Activated effector memory CD4-positive, alpha-beta T cell treated with Interleukin-2 at 50 U/mL for 16 hours (primary cell): ENCODE results near the gene CGB2.
"Not testable (repeated sequence)": the region's sequence is repeated elsewhere in the genome, so short reads cannot be mapped to it uniquely, and the experiment has no call there.

ENCODE experiments used
- DNase-seq: peaks from one replicate; pipeline ENCODE4 v3.0.0-alpha.2; 2020

Gene CGB2

DNA sequence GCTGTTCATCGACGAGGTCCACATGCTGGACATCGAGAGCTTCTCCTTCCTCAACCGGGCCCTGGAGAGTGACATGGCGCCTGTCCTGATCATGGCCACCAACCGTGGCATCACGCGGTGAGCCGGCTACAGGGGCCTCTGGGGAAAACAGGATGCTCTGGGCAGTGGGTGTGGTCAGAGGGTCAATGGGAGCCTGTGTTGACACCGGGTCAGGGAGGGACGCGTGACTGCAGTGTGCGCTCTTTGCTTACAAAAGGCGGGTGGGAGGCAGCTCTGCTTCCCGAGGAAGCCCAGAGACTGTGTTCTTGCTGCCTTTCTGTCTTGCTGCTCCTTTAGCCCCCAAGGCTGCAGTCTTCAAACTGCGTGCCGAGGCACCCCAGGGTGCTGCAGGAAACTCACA lies 20.5 kb upstream of the CGB2 start:
- no peak for DNase-seq

- DNase-seq = no peak
Observed at GRCh38 chr19:49014123-49014869, 17.4 kb upstream of the CGB2 start.

DNA sequence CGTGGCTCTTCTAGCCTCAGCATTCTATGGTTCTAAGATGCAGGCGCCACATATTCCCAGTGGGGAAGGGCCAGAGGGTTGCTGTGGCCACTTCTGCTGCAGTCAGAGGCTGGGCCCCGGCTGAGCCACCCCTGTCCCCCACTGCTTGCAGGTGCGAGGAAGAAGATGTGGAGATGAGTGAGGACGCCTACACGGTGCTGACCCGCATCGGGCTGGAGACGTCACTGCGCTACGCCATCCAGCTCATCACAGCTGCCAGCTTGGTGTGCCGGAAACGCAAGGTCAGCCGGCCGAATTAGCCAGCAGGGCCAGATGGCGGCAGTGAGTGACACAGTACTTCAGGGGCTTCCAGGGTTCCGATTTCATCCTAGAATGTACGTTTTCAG lies 16.8 kb upstream of the CGB2 start:
- DNase-seq = no peak

DNA sequence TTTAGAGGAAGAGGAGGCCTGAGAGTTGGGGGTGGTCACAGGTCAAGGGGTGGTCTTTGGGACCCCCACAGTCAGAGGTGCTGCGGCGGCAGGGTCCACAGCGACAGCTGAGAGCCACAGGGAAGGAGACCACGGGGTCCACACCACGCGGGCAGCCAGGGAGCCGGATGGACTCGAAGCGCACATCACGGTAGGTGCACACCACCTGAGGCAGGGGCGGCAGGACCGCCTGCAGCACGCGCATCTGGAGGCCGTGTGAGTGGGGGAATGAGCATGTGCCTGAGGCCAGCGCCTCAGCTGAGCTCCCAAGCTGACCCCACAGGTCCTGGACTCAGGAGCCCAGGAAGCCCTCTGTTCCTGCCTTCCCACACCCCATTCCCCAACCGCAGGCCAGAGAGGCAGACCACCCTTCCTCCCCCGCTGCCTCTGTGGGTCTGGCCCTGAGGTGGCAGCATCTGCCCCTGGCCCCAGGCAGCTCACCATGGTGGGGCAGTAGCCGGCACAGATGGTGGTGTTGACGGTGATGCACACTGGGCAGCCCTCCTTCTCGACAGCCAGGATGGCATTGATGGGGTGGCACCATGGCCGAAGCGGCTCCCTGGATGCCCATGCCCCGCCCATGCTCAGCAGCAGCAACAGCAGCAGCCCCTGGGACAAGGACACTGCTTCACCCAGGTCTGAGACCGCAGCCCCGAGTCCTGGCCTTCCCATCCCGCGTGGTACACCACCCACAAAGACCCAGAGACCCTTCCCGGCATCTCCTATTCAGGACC lies 15.4 kb upstream of the CGB2 start:
- no peak for DNase-seq

GRCh38 chr19:49017041-49017665 lies 14.5 kb upstream of the CGB2 start, which contains the start of gene LHB:
Gene LHB (minus strand): TSS chr19:49017091. CDS start chr19:49017081, 10 bp downstream.
- DNase-seq = no peak

DNA sequence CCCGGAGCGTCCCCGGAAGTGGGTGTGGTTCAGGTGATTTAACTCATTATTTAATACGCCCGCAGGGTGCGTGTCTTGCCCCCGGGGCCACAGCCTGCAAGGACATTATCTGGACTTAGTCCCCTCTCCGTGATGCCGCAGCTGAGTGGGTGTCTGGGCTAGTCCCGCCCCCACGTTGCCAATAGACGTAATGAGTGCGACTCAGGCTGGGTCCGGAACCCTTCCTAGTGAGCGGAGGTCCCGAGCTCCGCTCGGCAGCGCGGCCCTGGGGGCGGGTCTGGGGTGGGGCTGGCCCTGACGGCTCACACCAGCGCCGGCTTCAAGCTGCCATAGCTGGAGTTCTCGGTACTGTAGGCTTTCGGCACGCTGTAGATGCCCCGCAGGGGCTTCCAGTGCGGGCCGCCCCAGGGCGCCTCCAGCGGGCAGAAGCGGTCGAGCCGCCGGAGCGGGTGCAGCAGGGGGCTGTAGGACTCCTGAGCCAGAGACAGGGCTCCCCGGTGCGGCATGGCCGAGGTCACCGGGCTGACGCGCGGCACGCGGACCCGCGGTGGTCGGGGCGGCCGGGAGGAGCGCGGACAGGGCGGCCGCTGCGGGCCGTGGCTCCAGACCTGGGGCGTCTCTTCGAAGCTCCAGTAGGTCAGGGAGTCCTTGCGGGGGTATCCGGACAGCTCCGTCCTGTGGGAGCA lies 13.9 kb upstream of the CGB2 start:
- peak; percentile 57 for DNase-seq

GRCh38 chr19:49018388-49019241 lies 13.1 kb upstream of the CGB2 start:
- DNase-seq = not testable (repeated sequence)

GRCh38 chr19:49019242-49019932 lies 12.3 kb upstream of the CGB2 start:
- peak; percentile 46 for DNase-seq

- DNase-seq = no peak
Observed at GRCh38 chr19:49020342-49020741, 11.3 kb upstream of the CGB2 start.

GRCh38 chr19:49020931-49021895 lies 10.5 kb upstream of the CGB2 start:
- no peak for DNase-seq

DNA sequence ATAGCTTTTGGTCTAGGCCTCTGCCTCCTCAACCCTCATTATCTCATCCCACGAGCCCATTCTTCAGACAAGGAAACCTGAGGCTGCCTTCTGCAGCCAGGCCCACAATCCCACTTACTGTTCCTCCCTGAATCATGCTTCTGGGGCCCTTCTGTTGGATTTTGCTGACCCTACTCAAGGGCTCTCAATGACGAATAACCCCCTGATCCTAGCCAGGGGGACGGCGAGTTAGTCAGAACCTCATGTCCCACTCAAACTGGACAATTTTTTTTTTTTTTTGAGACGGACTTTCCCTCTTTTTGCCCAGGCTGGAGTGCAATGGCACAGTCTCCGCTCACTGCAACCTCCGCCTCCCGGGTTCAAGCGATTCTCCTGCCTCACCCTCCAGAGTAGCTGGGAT lies 9.6 kb upstream of the CGB2 start:
- DNase-seq = no peak

- DNase-seq = not testable (repeated sequence)
Observed at GRCh38 chr19:49024233-49024632, 7.5 kb upstream of the CGB2 start, which contains the start of gene CGB3. Gene CGB3 (minus strand): TSS chr19:49024333. CDS start chr19:49023971, 362 bp downstream.

GRCh38 chr19:49025088-49025487 lies 6.6 kb upstream of the CGB2 start:
- DNase-seq = not testable (repeated sequence)

- DNase-seq = not testable (repeated sequence)
Observed at GRCh38 chr19:49025599-49025998, 6.1 kb upstream of the CGB2 start.

GRCh38 chr19:49028686-49029085 lies 3.0 kb upstream of the CGB2 start:
- not testable (repeated sequence) for DNase-seq

DNA sequence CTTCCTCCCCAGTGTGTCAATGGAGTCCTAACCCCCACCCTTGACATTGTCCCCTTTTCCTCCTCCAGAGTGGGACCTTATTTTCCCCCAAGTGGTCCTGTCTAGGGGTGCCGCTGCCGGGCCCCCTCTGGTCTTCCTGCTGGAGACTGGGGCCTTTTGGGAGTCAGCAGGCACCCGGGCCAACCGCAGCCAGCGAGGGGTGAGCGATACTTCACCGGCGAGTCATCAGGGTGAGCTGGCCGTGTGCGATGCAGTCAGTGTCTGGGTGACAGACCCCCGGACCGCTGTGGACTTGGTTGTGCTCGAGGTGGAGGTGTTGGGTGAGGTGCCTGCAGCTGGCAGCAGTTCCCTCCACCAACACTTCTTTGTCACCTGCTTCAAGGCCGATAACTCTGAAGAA lies 1.9 kb upstream of the CGB2 start:
- not testable (repeated sequence) for DNase-seq

DNA sequence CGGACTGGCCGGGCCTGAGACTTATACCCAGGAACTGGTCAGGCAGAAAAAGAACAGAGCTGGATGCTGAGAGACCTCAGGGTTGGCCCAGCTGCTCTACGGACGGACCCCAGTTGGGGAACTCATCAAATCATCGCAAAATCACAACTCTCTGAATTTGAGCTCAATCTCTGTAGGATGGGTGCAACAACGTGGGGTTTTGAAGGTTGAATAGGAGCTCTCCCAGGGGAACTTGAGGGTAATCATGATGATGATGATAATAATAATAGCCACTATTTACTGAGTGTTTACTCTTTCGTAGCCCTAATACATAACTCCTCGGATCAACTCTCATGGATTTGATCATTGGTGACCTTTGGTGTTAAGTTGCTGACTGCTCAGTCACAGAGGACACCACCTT lies 1.4 kb upstream of the CGB2 start:
- not testable (repeated sequence) for DNase-seq

DNA sequence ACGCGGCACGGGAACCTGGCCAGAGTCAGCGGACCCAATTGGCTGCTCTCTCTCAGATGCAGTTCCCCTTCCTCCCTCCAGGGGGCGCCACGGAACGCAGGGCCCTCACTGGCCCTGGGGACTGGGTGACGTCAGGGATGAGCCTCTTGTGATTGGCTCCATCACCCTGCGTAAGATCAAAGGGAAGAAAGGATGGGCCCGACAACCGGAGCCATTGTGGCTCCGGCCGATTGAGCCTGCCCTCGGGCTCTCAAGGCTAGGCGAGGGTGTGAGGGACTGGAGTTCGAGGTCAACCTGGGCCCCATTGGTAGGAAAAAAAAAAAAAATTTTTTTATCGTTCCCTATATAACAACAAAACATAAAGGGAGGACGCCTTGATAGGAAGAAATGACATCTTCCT lies 5.1 kb downstream of the CGB2 start, which contains the start of gene CGB1:
CGB1 (minus strand) TSS at position 81 of the 400 bp plus-strand sequence. CDS start 184 bp downstream, outside the sequence.
- not testable (repeated sequence) for DNase-seq

DNA sequence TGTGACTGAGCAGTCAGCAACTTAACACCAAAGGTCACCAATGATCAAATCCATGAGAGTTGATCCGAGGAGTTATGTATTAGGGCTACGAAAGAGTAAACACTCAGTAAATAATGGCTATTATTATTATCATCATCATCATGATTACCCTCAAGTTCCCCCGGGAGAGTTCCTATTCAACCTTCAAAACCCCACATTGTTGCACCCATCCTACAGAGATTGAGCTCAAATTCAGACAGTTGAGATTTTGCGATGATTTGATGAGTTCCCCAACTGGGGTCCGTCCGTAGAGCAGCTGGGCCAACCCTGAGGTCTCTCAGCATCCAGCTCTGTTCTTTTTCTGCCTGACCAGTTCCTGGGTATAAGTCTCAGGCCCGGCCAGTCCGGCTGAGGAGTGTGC lies 6.4 kb downstream of the CGB2 start:
- not testable (repeated sequence) for DNase-seq
